SH-SY5Y (cell line): ENCODE results near the gene CBR4.

Source experiments
- GATA2 ChIP-seq: IDR thresholded peaks from 2 replicates; pipeline ENCODE4 v1.6.1; 2011; ENCODE audit warnings: mild to moderate bottlenecking, low read depth, low read length
- GATA3 ChIP-seq: IDR thresholded peaks from 2 replicates; pipeline ENCODE4 v1.6.1; 2011; ENCODE audit warnings: low read depth, mild to moderate bottlenecking, low read length, moderate library complexity

DNA sequence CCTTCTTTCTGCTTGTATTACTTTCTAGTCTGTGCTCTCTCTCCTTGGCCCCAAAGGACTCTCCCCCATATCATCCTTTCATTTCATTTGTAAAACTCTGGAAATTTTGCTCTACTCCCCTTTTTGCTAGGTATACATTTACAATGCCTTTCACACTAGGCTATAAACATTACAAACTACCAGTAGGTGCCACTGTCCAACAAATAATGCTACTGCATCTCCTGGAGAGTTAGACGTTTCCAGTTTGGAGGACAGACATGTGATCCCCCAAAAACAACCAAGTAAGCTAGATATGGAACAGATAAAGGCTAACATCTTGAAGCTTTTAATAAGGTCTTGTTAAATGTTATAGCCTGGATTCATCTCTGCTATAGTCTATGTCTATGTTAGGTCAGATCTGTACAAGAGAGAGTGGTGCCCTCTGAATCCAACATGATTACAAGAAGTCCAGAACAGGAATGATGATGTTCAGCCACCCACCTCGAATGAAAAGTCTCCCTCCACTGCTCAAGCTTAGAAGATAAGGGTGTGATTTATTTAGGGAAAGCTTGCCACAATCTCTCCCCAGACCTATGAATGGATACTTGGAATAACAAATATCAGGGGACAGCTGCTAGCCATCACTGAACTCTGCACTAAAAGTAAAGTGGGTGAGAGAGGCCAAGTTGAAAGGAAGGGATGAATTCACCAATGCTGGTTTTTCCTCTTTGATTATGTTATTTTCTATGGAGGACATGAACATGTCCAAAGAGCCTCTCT lies 14.3 kb downstream of the CBR4 start:
- no peak for TF ChIP-seq GATA3
- TF ChIP-seq GATA2: no peak
